ENCODE results near the gene SIGLEC8. TPM values are rescaled to one million over a fixed set of nuclear protein-coding genes. Genes with fewer than 3 reads are reported as not detected.

Gene SIGLEC8
- total and polyA plus RNA-seq, 2 experiments from 2014 or later = 0.13 TPM; not detected in 1

GRCh38 chr19:51477344-51477743, 19.1 kb upstream of the SIGLEC8 start:
- Histone ChIP-seq H4K20me1 (ENCODE audit: insufficient read depth, poor library complexity, severe bottlenecking) (no peaks in the 10 kb centered on the region), H3K4me2 (no peak overlapping the region), H3K9me2 (replicated peaks; ENCODE audit: insufficient read depth) (no peaks in the 10 kb centered on the region), H3K4me3 (no peak overlapping the region), H3K9me3 (ENCODE audit: low read depth) (no peaks in the 10 kb centered on the region), H3K36me3 (replicated peaks; ENCODE audit: insufficient read depth, low read depth) (no peaks in the 10 kb centered on the region), H3K4me1 (ENCODE audit: insufficient read depth) (peaks cover 5% of the 10 kb centered on the region), H3K79me2 (no peaks in the 10 kb centered on the region), H2AFZ (no peak overlapping the region), H3K27me3 (no peaks in the 10 kb centered on the region), H3K27ac (peak overlapping the region; percentile 40)
- DNase-seq (ENCODE audit: low spot score) = no peak
- TF ChIP-seq CTCF (IDR thresholded peaks at IDR 0.05; ENCODE audit: poor library complexity) = no peak
- no peak for TF ChIP-seq EZH2phosphoT487 (IDR thresholded peaks at IDR 0.05; ENCODE audit: low read depth, severe bottlenecking, unreplicated experiment)
- TF ChIP-seq EZH2 (IDR thresholded peaks at IDR 0.05; ENCODE audit: borderline replicate concordance) = no peak
- WGBS (ENCODE audit: low lambda C conversion rate, missing lambda C conversion rate) = 73% methylated on average over 5 of the region's 5 CpGs

GRCh38 chr19:51476164-51476563, 17.9 kb upstream of the SIGLEC8 start:
- TF ChIP-seq EZH2phosphoT487 (IDR thresholded peaks at IDR 0.05; ENCODE audit: low read depth, severe bottlenecking, unreplicated experiment) (no peak), EZH2 (IDR thresholded peaks at IDR 0.05; ENCODE audit: borderline replicate concordance) (no peak), CTCF (IDR thresholded peaks at IDR 0.05; ENCODE audit: poor library complexity) (no peak)
- Histone ChIP-seq H3K79me2 (no peaks in the 10 kb centered on the region), H3K9me3 (ENCODE audit: low read depth) (no peaks in the 10 kb centered on the region), H3K4me2 (no peak overlapping the region), H3K4me1 (ENCODE audit: insufficient read depth) (peaks cover 5% of the 10 kb centered on the region), H4K20me1 (ENCODE audit: insufficient read depth, poor library complexity, severe bottlenecking) (no peaks in the 10 kb centered on the region), H3K27me3 (no peaks in the 10 kb centered on the region), H3K36me3 (replicated peaks; ENCODE audit: insufficient read depth, low read depth) (no peaks in the 10 kb centered on the region), H3K9me2 (replicated peaks; ENCODE audit: insufficient read depth) (no peaks in the 10 kb centered on the region), H2AFZ (no peak overlapping the region), H3K4me3 (no peak overlapping the region), H3K27ac (peak overlapping the region; percentile 78)
- no peak for DNase-seq (ENCODE audit: low spot score)
- WGBS (ENCODE audit: low lambda C conversion rate, missing lambda C conversion rate) = 83% methylated on average over 3 of the region's 3 CpGs

GRCh38 chr19:51473009-51473707, 14.9 kb upstream of the SIGLEC8 start:
- Histone ChIP-seq H2AFZ (no peak overlapping the region), H3K9me3 (ENCODE audit: low read depth) (no peaks in the 10 kb centered on the region), H3K9me2 (replicated peaks; ENCODE audit: insufficient read depth) (no peaks in the 10 kb centered on the region), H3K4me3 (no peak overlapping the region), H3K27me3 (no peaks in the 10 kb centered on the region), H3K27ac (peak overlapping the region; percentile 89), H3K36me3 (replicated peaks; ENCODE audit: insufficient read depth, low read depth) (no peaks in the 10 kb centered on the region), H4K20me1 (ENCODE audit: insufficient read depth, poor library complexity, severe bottlenecking) (no peaks in the 10 kb centered on the region), H3K79me2 (no peaks in the 10 kb centered on the region), H3K4me1 (ENCODE audit: insufficient read depth) (peaks cover 5% of the 10 kb centered on the region), H3K4me2 (no peak overlapping the region)
- WGBS (ENCODE audit: low lambda C conversion rate, missing lambda C conversion rate) = 40% methylated on average over 7 of the region's 7 CpGs
- TF ChIP-seq EZH2 (IDR thresholded peaks at IDR 0.05; ENCODE audit: borderline replicate concordance) (no peak), EZH2phosphoT487 (IDR thresholded peaks at IDR 0.05; ENCODE audit: low read depth, severe bottlenecking, unreplicated experiment) (no peak), CTCF (IDR thresholded peaks at IDR 0.05; ENCODE audit: poor library complexity) (peak; percentile 54)
- DNase-seq (ENCODE audit: low spot score) = peak; percentile 80

All from hepatocyte (in vitro differentiated cells).